ENCODE data around the gene CLEC4M.

Gene CLEC4M

GRCh38 chr19:7731615-7732014 is 31.4 kb upstream of the CLEC4M start:
- Histone ChIP-seq H3K4me1 (ENCODE audit: insufficient read depth, low read length) (no peaks in the 10 kb centered on the region), H3K36me3 (ENCODE audit: insufficient read depth, low read length) (no peaks in the 10 kb centered on the region), H3K27me3 (ENCODE audit: control insufficient read depth in 1 of 2, insufficient read depth in 2 of 2, low read length in 2 of 2) (peaks cover 0 to 48% of the 10 kb centered on the region in 2 donors), H3K4me3 (ENCODE audit: low read depth in 1 of 2, low read length in 2 of 2) (no peak overlapping the region), H3K27ac (ENCODE audit: low read depth, low read length) (no peak overlapping the region), H3K9me3 (ENCODE audit: low read length) (no peaks in the 10 kb centered on the region), H3K9ac (ENCODE audit: low read length) (no peak overlapping the region)

GRCh38 chr19:7732045-7732444 is 31.0 kb upstream of the CLEC4M start, which contains the start of gene CLEC4G:
Gene CLEC4G, minus strand, starts transcription at chr19:7732110. Its CDS starts 8 bp downstream, at chr19:7732102.
- H3K4me3 ChIP-seq (ENCODE audit: low read depth in 1 of 2, low read length in 2 of 2) = no peak within 1 kb of the TSS
- no peak within 1 kb of the TSS for H3K9ac ChIP-seq (ENCODE audit: low read length)
- H3K27me3 ChIP-seq (ENCODE audit: control insufficient read depth in 1 of 2, insufficient read depth in 2 of 2, low read length in 2 of 2) = peaks cover 0 to 48% of the 10 kb centered on the region in 2 donors
- no peaks in the 10 kb centered on the region for H3K4me1 ChIP-seq (ENCODE audit: insufficient read depth, low read length)
- H3K36me3 ChIP-seq (ENCODE audit: insufficient read depth, low read length) = no peaks in the 10 kb centered on the region
- no peak within 1 kb of the TSS for H3K27ac ChIP-seq (ENCODE audit: low read depth, low read length)
- no peaks in the 10 kb centered on the region for H3K9me3 ChIP-seq (ENCODE audit: low read length)

GRCh38 chr19:7733376-7733775 is 29.7 kb upstream of the CLEC4M start:
- Histone ChIP-seq H3K4me3 (ENCODE audit: low read depth in 1 of 2, low read length in 2 of 2) (no peak overlapping the region), H3K36me3 (ENCODE audit: insufficient read depth, low read length) (no peaks in the 10 kb centered on the region), H3K9ac (ENCODE audit: low read length) (no peak overlapping the region), H3K4me1 (ENCODE audit: insufficient read depth, low read length) (no peaks in the 10 kb centered on the region), H3K27ac (ENCODE audit: low read depth, low read length) (no peak overlapping the region), H3K9me3 (ENCODE audit: low read length) (no peaks in the 10 kb centered on the region), H3K27me3 (ENCODE audit: control insufficient read depth in 1 of 2, insufficient read depth in 2 of 2, low read length in 2 of 2) (peaks cover 0 to 41% of the 10 kb centered on the region in 2 donors)

- H3K4me1 ChIP-seq (ENCODE audit: insufficient read depth, low read length) = no peaks in the 10 kb centered on the region
- no peak overlapping the region for H3K4me3 ChIP-seq (ENCODE audit: low read depth in 1 of 2, low read length in 2 of 2)
- H3K9me3 ChIP-seq (ENCODE audit: low read length) = no peaks in the 10 kb centered on the region
- no peaks in the 10 kb centered on the region for H3K36me3 ChIP-seq (ENCODE audit: insufficient read depth, low read length)
- no peak overlapping the region for H3K27ac ChIP-seq (ENCODE audit: low read depth, low read length)
- H3K9ac ChIP-seq (ENCODE audit: low read length) = no peak overlapping the region
- peaks cover 0 to 30% of the 10 kb centered on the region in 2 donors for H3K27me3 ChIP-seq (ENCODE audit: control insufficient read depth in 1 of 2, insufficient read depth in 2 of 2, low read length in 2 of 2)
These were observed 28.5 kb upstream of the CLEC4M start for GRCh38 chr19:7734220-7735203.

- H3K4me1 ChIP-seq (ENCODE audit: insufficient read depth, low read length) = no peaks in the 10 kb centered on the region
- H3K9ac ChIP-seq (ENCODE audit: low read length) = no peak overlapping the region
- no peaks in the 10 kb centered on the region for H3K9me3 ChIP-seq (ENCODE audit: low read length)
- peaks cover 0 to 13% of the 10 kb centered on the region in 2 donors for H3K27me3 ChIP-seq (ENCODE audit: control insufficient read depth in 1 of 2, insufficient read depth in 2 of 2, low read length in 2 of 2)
- H3K27ac ChIP-seq (ENCODE audit: low read depth, low read length) = no peak overlapping the region
- H3K36me3 ChIP-seq (ENCODE audit: insufficient read depth, low read length) = no peaks in the 10 kb centered on the region
- H3K4me3 ChIP-seq (ENCODE audit: low read depth in 1 of 2, low read length in 2 of 2) = no peak overlapping the region
These were observed 26.9 kb upstream of the CLEC4M start for GRCh38 chr19:7736148-7736547.

- Histone ChIP-seq H3K27ac (ENCODE audit: low read depth, low read length) (no peak overlapping the region), H3K9me3 (ENCODE audit: low read length) (no peaks in the 10 kb centered on the region), H3K4me1 (ENCODE audit: insufficient read depth, low read length) (no peaks in the 10 kb centered on the region), H3K4me3 (ENCODE audit: low read depth in 1 of 2, low read length in 2 of 2) (no peak overlapping the region), H3K36me3 (ENCODE audit: insufficient read depth, low read length) (no peaks in the 10 kb centered on the region), H3K9ac (ENCODE audit: low read length) (no peak overlapping the region), H3K27me3 (ENCODE audit: control insufficient read depth in 1 of 2, insufficient read depth in 2 of 2, low read length in 2 of 2) (peaks cover 0 to 3% of the 10 kb centered on the region in 2 donors)
These were observed 25.8 kb upstream of the CLEC4M start for GRCh38 chr19:7737215-7737614.

- no peaks in the 10 kb centered on the region for H3K4me1 ChIP-seq (ENCODE audit: insufficient read depth, low read length)
- H3K27ac ChIP-seq (ENCODE audit: low read depth, low read length) = no peak overlapping the region
- H3K27me3 ChIP-seq (ENCODE audit: control insufficient read depth in 1 of 2, insufficient read depth in 2 of 2, low read length in 2 of 2) = no peaks in the 10 kb centered on the region
- no peaks in the 10 kb centered on the region for H3K36me3 ChIP-seq (ENCODE audit: insufficient read depth, low read length)
- H3K4me3 ChIP-seq (ENCODE audit: low read depth in 1 of 2, low read length in 2 of 2) = no peak overlapping the region
- no peak overlapping the region for H3K9ac ChIP-seq (ENCODE audit: low read length)
- H3K9me3 ChIP-seq (ENCODE audit: low read length) = no peaks in the 10 kb centered on the region
These were observed 25.0 kb upstream of the CLEC4M start for GRCh38 chr19:7738023-7738422.

- H3K9me3 ChIP-seq (ENCODE audit: low read length) = no peaks in the 10 kb centered on the region
- H3K9ac ChIP-seq (ENCODE audit: low read length) = no peak overlapping the region
- H3K36me3 ChIP-seq (ENCODE audit: insufficient read depth, low read length) = no peaks in the 10 kb centered on the region
- no peak overlapping the region for H3K27ac ChIP-seq (ENCODE audit: low read depth, low read length)
- no peaks in the 10 kb centered on the region for H3K27me3 ChIP-seq (ENCODE audit: control insufficient read depth in 1 of 2, insufficient read depth in 2 of 2, low read length in 2 of 2)
- no peaks in the 10 kb centered on the region for H3K4me1 ChIP-seq (ENCODE audit: insufficient read depth, low read length)
- H3K4me3 ChIP-seq (ENCODE audit: low read depth in 1 of 2, low read length in 2 of 2) = no peak overlapping the region
These were observed 23.8 kb upstream of the CLEC4M start for GRCh38 chr19:7739211-7739755.

- Histone ChIP-seq H3K9me3 (ENCODE audit: low read length) (no peaks in the 10 kb centered on the region), H3K27ac (ENCODE audit: low read depth, low read length) (no peak overlapping the region), H3K27me3 (ENCODE audit: control insufficient read depth in 1 of 2, insufficient read depth in 2 of 2, low read length in 2 of 2) (no peaks in the 10 kb centered on the region), H3K9ac (ENCODE audit: low read length) (no peak overlapping the region), H3K4me3 (ENCODE audit: low read depth in 1 of 2, low read length in 2 of 2) (no peak overlapping the region), H3K4me1 (ENCODE audit: insufficient read depth, low read length) (no peaks in the 10 kb centered on the region), H3K36me3 (ENCODE audit: insufficient read depth, low read length) (no peaks in the 10 kb centered on the region)
These were observed 23.0 kb upstream of the CLEC4M start for GRCh38 chr19:7739801-7740681.

- no peak overlapping the region for H3K9ac ChIP-seq (ENCODE audit: low read length)
These were observed 22.4 kb upstream of the CLEC4M start for GRCh38 chr19:7740682-7741054.

GRCh38 chr19:7742575-7742974 is 20.5 kb upstream of the CLEC4M start:
- H3K9me3 ChIP-seq (ENCODE audit: low read length) = no peaks in the 10 kb centered on the region
- H3K27ac ChIP-seq (ENCODE audit: low read depth, low read length) = no peak overlapping the region
- H3K9ac ChIP-seq (ENCODE audit: low read length) = no peak overlapping the region
- no peak overlapping the region for H3K4me3 ChIP-seq (ENCODE audit: low read depth in 1 of 2, low read length in 2 of 2)
- H3K27me3 ChIP-seq (ENCODE audit: control insufficient read depth in 1 of 2, insufficient read depth in 2 of 2, low read length in 2 of 2) = peaks cover 0 to 11% of the 10 kb centered on the region in 2 donors
- H3K36me3 ChIP-seq (ENCODE audit: insufficient read depth, low read length) = no peaks in the 10 kb centered on the region
- H3K4me1 ChIP-seq (ENCODE audit: insufficient read depth, low read length) = no peaks in the 10 kb centered on the region

More at GRCh38 chr19:7740682-7741054, 22.4 kb upstream of the CLEC4M start:
- Histone ChIP-seq H3K4me1 (ENCODE audit: insufficient read depth, low read length) (no peaks in the 10 kb centered on the region), H3K4me3 (ENCODE audit: low read depth in 1 of 2, low read length in 2 of 2) (no peak overlapping the region), H3K36me3 (ENCODE audit: insufficient read depth, low read length) (no peaks in the 10 kb centered on the region), H3K27me3 (ENCODE audit: control insufficient read depth in 1 of 2, insufficient read depth in 2 of 2, low read length in 2 of 2) (no peaks in the 10 kb centered on the region), H3K9me3 (ENCODE audit: low read length) (no peaks in the 10 kb centered on the region), H3K27ac (ENCODE audit: low read depth, low read length) (no peak overlapping the region)
